Loucy (cell line): ENCODE data around the gene LARP4.
"Not testable (repeated sequence)": the region's sequence is repeated elsewhere in the genome, so short reads cannot be mapped to it uniquely, and the experiment has no call there.

Experiments
- H2AFZ ChIP-seq: fragments of 200-600 bp; sonication (generic); 2 replicates; pipeline ENCODE4 v1.6.0; 2016; ENCODE audit warnings: antibody characterized with exemption, mild to moderate bottlenecking, low read length, moderate library complexity
- H3F3A ChIP-seq: fragments of 200-600 bp; 2 replicates; pipeline ENCODE4 v1.6.0; 2016; ENCODE audit warnings: antibody characterized with exemption, low read depth, mild to moderate bottlenecking
- H3K27me3 ChIP-seq: fragments of 200-600 bp; sonication (generic); 2 replicates; pipeline ENCODE4 v1.6.1; 2014; ENCODE audit warnings: low read length, mild to moderate bottlenecking; ENCODE audit not compliant: insufficient read depth, poor library complexity, severe bottlenecking
- H3K36me3 ChIP-seq: fragments of 200-600 bp; sonication (generic); 2 replicates; pipeline ENCODE4 v1.6.1; 2016; ENCODE audit warnings: low read length; ENCODE audit not compliant: insufficient read depth
- H3K4me1 ChIP-seq: fragments of 200-600 bp; sonication (generic); 2 replicates; pipeline ENCODE4 v1.5.1; 2014; ENCODE audit warnings: low read length, mild to moderate bottlenecking; ENCODE audit not compliant: insufficient read depth, poor library complexity, severe bottlenecking
- H3K4me2 ChIP-seq: fragments of 200-600 bp; sonication (generic); 2 replicates; pipeline ENCODE4 v1.6.0; 2014; ENCODE audit warnings: antibody characterized with exemption, low read length, low read depth, mild to moderate bottlenecking; ENCODE audit not compliant: poor library complexity, severe bottlenecking
- H3K4me3 ChIP-seq: fragments of 200-600 bp; sonication (generic); 2 replicates; pipeline ENCODE4 v1.5.1; 2014; ENCODE audit warnings: low read length, mild to moderate bottlenecking, mixed read lengths; ENCODE audit not compliant: poor library complexity, severe bottlenecking
- H3K79me2 ChIP-seq: fragments of 200-600 bp; sonication (generic); 2 replicates; pipeline ENCODE4 v1.6.1; 2014; ENCODE audit warnings: low read length; ENCODE audit not compliant: insufficient read depth
- H3K9ac ChIP-seq: fragments of 200-600 bp; sonication (generic); 2 replicates; pipeline ENCODE4 v1.6.0; 2014; ENCODE audit warnings: mild to moderate bottlenecking, low read depth, low read length, moderate library complexity; ENCODE audit not compliant: poor library complexity, severe bottlenecking
- H3K9me2 ChIP-seq: fragments of 200-600 bp; sonication (generic); replicated peaks from 2 replicates; pipeline ENCODE4 v1.6.1; 2016; ENCODE audit warnings: low read depth, low read length, mixed read lengths
- H3K9me3 ChIP-seq: fragments of 200-600 bp; sonication (generic); 2 replicates; pipeline ENCODE4 v1.6.1; 2014; ENCODE audit warnings: mild to moderate bottlenecking, antibody characterized with exemption, low read length, low read depth; ENCODE audit not compliant: insufficient read depth
- H4K20me1 ChIP-seq: fragments of 200-600 bp; sonication (generic); 2 replicates; pipeline ENCODE4 v1.6.0; 2014; ENCODE audit warnings: antibody characterized with exemption, low read length, mild to moderate bottlenecking; ENCODE audit not compliant: insufficient read depth, poor library complexity, severe bottlenecking
- EZH2phosphoT487 ChIP-seq: fragments of 200-600 bp; IDR thresholded peaks from 2 replicates; pipeline ENCODE4 v1.6.1; 2018; ENCODE audit warnings: antibody characterized with exemption, mild to moderate bottlenecking, moderate library complexity, borderline replicate concordance
- TF ChIP-seq, protein P1 (sequence below): fragments of 200-600 bp; sonication (generic); conservative IDR thresholded peaks from 2 replicates; pipeline ENCODE4 v1.5.1; 2014; ENCODE audit warnings: mild to moderate bottlenecking, antibody characterized with exemption, low read length

LARP4 gene

GRCh38 chr12:50442178-50442908, 41.7 kb downstream of the LARP4 start:
- H3K4me1 ChIP-seq = no peaks in the 10 kb centered on the region
- no peaks in the 10 kb centered on the region for H3K9me3 ChIP-seq
- H3K36me3 ChIP-seq = peaks cover 75% of the 10 kb centered on the region
- no peaks in the 10 kb centered on the region for H3K79me2 ChIP-seq
- H3K4me2 ChIP-seq = no peak overlapping the region
- H4K20me1 ChIP-seq = no peaks in the 10 kb centered on the region
- no peak overlapping the region for H2AFZ ChIP-seq
- no peaks in the 10 kb centered on the region for H3K27me3 ChIP-seq
- no peaks in the 10 kb centered on the region for H3K9me2 ChIP-seq
- H3F3A ChIP-seq = no peaks in the 10 kb centered on the region
- no peak overlapping the region for H3K9ac ChIP-seq
- no peak for TF ChIP-seq EZH2phosphoT487
- TF ChIP-seq, protein P1, sequence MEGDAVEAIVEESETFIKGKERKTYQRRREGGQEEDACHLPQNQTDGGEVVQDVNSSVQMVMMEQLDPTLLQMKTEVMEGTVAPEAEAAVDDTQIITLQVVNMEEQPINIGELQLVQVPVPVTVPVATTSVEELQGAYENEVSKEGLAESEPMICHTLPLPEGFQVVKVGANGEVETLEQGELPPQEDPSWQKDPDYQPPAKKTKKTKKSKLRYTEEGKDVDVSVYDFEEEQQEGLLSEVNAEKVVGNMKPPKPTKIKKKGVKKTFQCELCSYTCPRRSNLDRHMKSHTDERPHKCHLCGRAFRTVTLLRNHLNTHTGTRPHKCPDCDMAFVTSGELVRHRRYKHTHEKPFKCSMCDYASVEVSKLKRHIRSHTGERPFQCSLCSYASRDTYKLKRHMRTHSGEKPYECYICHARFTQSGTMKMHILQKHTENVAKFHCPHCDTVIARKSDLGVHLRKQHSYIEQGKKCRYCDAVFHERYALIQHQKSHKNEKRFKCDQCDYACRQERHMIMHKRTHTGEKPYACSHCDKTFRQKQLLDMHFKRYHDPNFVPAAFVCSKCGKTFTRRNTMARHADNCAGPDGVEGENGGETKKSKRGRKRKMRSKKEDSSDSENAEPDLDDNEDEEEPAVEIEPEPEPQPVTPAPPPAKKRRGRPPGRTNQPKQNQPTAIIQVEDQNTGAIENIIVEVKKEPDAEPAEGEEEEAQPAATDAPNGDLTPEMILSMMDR = no peak
- H3K4me3 ChIP-seq = no peak overlapping the region

GRCh38 chr12:50449671-50450070, 49.0 kb downstream of the LARP4 start:
- not testable (repeated sequence) for H3F3A ChIP-seq, H2AFZ ChIP-seq, H3K79me2 ChIP-seq, H3K9me3 ChIP-seq, H3K4me1 ChIP-seq, H3K4me3 ChIP-seq, H3K27me3 ChIP-seq, H3K9me2 ChIP-seq, H4K20me1 ChIP-seq, H3K9ac ChIP-seq, H3K4me2 ChIP-seq
- peaks cover 40% of the 10 kb centered on the region for H3K36me3 ChIP-seq

- no peaks in the 10 kb centered on the region for H3F3A ChIP-seq
- H3K4me1 ChIP-seq = no peaks in the 10 kb centered on the region
- no peak overlapping the region for H2AFZ ChIP-seq
- H3K9ac ChIP-seq = no peak overlapping the region
- TF ChIP-seq EZH2phosphoT487 = no peak
- TF ChIP-seq, protein P1 = no peak
- H3K4me2 ChIP-seq = no peak overlapping the region
- H3K9me2 ChIP-seq = no peaks in the 10 kb centered on the region
- no peaks in the 10 kb centered on the region for H4K20me1 ChIP-seq
- no peaks in the 10 kb centered on the region for H3K27me3 ChIP-seq
- peaks cover 45% of the 10 kb centered on the region for H3K36me3 ChIP-seq
- no peaks in the 10 kb centered on the region for H3K79me2 ChIP-seq
- H3K4me3 ChIP-seq = no peak overlapping the region
- H3K9me3 ChIP-seq = no peaks in the 10 kb centered on the region
These were observed 52.1 kb downstream of the LARP4 start for GRCh38 chr12:50452795-50453194.

GRCh38 chr12:50453872-50454271, 53.2 kb downstream of the LARP4 start:
- no peaks in the 10 kb centered on the region for H3F3A ChIP-seq
- no peak for TF ChIP-seq EZH2phosphoT487
- TF ChIP-seq, protein P1 = no peak
- H3K4me2 ChIP-seq = no peak overlapping the region
- H4K20me1 ChIP-seq = no peaks in the 10 kb centered on the region
- H3K9ac ChIP-seq = no peak overlapping the region
- no peaks in the 10 kb centered on the region for H3K27me3 ChIP-seq
- no peaks in the 10 kb centered on the region for H3K9me3 ChIP-seq
- no peaks in the 10 kb centered on the region for H3K4me1 ChIP-seq
- H3K36me3 ChIP-seq = peaks cover 38% of the 10 kb centered on the region
- H3K4me3 ChIP-seq = no peak overlapping the region
- H2AFZ ChIP-seq = no peak overlapping the region
- no peaks in the 10 kb centered on the region for H3K79me2 ChIP-seq
- H3K9me2 ChIP-seq = no peaks in the 10 kb centered on the region
